GM19397 (cell line): ENCODE data around the gene HOXA4.

Experiments used
- ATAC-seq: cut with Tn5 transposase; IDR thresholded peaks from one replicate; pipeline ENCODE4 v1.9.1; 2021; ENCODE audit warnings: mild to moderate bottlenecking, moderate library complexity; ENCODE audit not compliant: unreplicated experiment

The HOXA4 gene

DNA sequence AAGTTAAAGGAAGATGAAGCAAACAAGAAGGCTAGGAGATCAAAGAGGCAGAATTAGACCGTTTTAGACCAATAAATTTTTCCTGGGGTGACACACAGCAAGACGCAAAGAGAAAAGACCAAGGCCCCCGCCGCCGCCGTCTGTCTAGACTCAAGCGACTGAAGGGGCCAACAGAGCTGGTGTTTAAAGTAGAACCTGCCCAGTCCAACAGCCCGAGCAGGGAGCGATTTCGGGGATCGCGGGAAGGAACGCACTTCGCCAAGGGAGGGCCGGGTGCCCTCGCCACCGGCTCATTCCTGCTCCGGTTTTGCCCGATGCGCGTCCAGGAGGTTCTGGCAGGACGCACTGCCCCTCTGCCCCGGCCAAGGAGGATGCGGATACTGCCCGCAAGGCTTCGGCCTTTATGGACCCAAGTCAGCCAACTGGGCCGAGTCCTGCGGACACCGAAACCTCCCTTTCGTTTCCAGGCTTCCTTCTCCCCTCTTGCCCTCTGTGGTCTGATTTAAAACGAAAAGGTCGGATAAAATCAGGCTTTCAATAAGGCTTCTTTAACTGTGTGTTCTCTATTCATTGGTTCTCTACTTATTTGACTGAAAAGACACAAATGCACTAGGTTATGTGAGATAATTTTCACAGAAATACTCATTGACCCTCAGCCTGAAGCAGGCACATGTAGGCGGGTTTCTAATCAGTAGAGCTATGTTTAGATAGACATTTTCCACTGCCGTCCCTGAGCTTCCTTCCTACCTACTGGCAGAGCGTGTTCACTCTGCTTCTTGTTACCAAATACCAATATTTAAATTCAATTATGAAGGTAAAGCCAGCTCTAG is 28.1 kb upstream of the HOXA4 start:
- no peak for ATAC-seq

DNA sequence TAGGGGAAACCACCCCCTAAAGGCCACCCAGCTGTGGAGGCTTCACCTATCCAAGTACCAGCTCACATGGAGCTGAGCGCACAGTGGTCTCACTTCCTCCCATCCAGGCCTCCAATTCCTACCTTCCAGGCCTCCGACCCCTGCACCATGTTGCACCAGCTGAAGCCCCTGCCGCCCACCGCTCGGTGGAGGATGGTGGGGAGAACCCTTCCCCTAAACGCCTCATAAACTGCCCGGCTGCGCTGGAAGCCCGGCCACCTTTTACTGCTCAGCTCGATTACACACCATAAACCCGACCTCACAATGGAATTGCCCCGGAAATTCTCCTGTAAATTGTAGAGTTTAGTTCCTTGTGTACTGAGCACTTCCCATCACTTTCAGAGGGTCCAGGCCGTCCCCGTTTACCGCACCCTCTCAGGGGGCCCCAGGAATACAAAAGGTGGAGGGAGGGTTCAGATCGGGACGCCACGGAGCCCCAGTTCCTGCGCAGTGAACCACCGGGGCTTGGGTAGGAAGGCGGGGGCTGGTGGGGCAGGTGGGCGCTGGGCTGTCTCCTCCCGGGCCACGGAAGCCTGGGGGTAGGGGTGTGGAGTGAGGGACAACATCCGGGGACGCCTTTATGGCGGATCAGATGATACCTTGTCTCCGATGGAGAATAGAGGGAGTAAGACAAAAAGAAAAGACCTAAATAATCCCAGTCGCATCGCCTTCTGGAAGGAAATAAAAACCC is 27.3 kb upstream of the HOXA4 start:
- ATAC-seq = no peak

DNA sequence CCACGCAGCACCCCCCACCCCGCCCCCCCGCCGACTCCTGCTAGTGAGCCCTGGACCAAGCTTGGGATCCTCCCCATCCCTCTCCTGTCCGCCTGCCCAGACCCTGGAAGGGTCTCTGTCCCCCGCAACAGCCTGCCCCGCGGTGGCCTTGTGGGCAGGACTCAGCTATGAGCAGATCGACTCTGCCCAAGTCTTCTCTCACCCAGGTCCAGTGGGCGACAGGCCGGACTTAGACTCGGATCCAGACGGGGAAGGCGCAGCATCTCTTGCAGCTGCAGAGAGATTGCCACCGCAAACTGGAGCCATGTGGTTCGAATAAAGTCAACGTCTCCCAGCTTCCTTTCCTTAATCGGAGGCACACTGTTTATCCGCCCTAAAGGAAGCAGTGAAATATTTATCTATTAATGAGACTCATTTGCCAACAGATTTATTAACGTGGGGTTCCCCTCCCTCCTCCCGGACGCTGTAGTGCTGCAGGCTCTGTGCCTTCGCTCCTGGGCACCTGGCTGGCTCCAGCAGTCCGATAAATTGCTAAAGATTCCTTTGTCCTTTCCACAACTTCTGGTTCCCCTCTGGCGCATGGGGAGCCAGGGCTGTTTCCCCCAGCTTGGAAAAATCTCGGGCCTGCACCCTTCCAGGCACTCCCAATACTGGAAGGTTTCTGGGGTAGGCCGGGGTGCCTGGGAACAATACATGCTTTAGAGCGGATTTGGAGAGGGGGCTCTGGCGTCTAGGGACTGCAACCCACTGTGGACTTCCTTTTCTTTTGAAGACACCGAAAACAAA is 26.6 kb upstream of the HOXA4 start:
- ATAC-seq = no peak

DNA sequence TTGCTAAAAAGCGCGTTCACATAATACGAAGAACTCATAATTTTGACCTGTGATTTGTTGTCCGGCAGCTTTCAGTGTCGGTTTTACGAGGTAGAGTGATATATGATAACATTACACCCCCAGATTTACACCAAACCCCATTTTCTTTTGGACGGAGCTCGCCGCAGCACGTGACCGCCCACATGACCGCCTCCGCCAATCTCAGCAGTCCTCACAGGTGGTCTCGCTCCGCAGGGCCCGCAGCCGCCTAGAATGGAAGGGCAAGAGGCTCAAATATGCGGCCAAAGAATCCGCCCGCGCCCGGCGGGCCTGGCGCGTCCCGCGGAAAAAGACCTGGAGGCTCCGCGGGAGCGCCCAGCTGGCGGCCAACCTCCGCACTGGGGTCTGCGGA is 25.9 kb upstream of the HOXA4 start, which contains the start of gene HOXA7:
HOXA7 (minus strand) TSS at position 168 of the 391 bp plus-strand sequence; CDS start at position 38, 130 bp downstream.
- ATAC-seq = no peak

DNA sequence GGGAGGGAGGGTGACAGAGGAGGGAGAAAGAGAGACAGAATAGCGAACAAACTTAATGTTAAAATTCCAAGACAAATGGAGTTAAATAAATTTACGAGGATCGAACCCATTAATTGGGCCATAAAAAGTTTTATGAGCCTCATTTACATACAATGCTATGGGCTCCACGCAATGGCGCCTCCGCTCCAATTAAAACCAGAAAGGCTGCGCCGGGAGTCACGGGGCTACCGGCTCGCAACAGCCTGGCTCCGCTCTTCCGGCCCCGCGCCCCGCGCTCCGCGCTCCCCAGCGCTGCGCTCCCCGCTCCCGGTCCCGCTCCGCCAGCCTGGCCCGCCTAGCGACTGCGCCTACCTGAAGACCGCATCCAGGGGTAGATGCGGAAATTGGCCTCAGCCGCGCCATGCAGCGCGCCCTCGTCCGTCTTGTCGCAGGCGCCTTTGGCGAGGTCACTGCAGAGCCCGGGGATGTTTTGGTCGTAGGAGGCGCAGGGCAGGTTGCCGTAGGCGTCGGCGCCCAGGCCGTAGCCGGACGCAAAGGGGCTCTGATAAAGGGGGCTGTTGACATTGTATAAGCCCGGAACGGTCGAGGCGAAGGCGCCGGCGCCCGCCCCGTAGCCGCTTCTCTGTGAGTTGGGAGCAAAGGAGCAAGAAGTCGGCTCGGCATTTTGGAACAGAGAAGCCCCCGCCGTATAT is 25.4 kb upstream of the HOXA4 start:
- ATAC-seq = no peak

DNA sequence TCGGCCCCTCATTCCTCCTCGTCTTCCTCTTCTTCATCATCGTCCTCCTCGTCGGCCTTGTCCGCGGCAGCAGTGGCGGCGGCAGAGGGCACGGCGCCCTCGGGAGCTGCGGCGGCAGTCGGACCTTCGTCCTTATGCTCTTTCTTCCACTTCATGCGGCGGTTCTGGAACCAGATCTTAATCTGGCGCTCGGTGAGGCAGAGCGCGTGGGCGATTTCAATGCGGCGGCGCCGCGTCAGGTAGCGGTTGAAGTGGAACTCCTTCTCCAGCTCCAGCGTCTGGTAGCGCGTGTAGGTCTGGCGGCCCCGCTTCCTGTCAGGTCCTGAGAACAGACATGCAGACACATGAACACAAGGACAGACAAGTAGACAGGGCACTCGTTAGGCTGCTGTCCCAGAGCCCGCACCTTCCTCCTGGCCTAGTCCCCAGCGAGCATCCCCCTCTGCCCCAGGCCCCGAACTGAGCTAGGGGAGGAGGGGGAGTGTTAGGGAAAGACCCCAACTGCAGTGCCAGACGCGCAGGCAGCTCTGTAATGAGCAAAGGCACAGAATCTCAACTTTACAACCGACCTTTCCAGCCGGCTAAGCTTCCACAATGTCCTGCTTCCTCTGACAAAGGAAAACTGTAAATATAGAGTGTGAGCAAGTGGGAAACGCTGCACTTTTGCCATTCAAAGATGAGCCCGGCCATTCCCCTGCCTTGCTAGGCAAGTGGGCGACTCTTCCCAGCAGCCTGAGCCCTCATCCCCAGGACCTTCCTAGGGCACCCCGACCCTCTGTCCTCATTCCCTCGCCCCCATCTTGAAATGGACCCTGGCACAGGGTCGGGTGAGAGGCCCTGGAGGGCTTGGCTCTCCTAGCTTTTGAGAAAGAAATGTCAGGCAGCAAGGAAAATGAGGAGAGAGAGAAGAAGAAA is 24.6 kb upstream of the HOXA4 start:
- ATAC-seq = no peak

DNA sequence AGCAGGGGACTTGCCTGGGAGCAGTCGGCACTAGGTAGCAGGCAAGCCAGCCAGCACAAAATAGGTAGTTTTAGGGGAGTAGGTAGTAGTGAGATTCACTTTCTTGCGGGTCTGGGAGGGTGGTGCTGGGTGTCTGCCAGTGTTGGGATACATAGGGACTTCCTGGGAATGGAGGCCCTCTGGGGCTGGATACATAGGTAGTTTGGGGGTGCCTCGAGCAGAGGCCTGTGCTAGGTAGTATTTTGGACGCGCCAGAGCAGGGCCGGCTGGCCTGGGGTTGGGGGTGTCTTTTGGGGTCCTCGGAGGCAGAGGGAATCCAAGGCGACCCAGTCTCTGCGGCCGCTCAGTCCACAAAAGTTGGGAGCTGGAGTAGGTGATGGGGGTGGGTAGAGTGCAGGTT is 23.8 kb upstream of the HOXA4 start:
- ATAC-seq = no peak

DNA sequence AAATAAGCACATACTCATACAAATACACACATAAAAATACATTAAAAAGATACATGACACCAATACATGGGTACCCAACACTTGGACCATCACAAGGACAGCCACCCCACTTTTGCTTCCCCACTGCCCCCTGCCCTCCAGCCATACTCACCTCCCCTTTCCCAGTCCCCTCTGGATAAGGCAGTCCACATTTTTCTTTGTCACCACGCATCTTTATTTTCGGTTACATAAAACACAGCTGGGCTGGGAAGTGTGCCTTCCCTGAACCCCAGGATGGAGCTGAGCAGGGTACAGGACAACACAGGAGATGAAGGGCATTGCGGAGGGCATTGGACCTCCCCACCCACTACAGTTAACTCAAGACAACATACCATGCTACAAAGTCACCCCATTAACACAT is 23.0 kb upstream of the HOXA4 start:
- no peak for ATAC-seq

DNA sequence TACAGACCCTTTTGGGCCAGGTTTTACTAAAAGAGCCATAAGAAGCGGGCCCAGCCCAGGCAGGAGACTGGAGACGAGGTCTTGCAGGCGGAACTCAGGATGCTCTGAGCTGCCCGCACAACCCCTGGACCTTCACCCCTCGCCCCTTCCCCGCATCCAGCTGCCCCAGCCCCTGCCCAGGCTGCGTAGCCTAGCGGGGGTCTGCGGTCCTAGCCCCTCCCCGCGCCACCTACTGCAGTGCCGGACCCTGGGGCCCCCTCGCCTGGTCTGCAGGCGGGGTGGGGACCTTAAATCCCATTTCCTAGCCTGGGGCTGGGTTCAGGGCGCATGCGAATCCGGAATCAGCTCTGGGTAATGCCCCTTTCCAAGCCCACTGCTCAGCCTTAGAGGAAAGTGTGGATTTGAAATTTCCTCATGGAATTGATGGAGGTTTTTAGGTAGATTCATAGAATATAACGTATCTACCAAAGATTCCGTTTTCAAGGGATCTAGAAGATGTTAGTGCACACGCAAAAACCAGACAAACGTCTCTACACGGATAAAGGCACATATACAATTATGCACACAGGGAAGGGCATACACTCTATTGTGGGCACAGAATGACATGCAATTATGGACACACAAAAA is 22.4 kb upstream of the HOXA4 start:
- ATAC-seq = no peak

DNA sequence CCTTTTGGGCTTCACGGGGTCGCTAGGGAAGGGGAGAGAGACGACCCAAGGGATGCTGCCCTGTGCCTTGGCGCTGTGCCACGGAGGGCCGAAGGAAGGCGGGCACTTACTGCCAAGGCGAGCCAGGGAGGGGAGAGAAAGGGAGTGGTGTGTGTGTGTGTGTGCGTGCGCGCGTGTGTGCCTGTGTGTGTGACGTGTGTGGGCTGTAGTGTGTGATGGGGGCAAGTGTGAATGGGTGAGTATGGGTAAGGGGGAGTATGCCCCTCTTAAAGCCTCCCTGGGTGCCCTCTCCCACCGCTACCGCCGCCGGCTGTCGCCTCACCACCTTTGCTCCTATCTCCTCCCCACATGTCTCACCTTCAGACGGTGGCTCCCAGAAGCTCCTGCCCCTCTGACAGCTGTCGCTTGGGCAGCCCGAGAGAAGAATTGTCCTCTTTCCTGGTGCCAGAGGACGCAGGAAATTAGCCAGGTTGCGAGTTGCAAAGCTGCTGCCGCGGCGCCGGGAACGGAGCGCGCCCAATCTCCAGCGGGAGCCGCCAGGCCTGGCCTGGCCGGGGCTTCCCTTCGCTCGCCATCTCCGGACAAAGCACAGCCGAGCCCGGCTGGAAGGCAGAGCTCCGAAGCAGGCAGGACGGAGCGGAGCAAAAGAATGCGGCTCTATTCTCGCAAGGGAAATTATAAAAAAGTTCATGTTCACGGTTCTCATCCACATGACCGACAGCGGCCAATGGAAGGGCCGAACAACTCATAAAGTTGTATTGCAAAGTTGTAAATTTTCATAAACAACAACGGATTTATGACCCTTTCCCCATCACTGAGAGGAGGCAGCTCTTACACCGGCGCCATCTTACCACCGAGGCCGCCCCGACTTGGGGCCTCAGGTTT is 21.6 kb upstream of the HOXA4 start, which contains the start of gene HOXA3:
HOXA3 (minus strand) TSS at position 653 of the 885 bp plus-strand sequence. CDS start 41,943 bp downstream, outside the sequence.
- no peak for ATAC-seq

DNA sequence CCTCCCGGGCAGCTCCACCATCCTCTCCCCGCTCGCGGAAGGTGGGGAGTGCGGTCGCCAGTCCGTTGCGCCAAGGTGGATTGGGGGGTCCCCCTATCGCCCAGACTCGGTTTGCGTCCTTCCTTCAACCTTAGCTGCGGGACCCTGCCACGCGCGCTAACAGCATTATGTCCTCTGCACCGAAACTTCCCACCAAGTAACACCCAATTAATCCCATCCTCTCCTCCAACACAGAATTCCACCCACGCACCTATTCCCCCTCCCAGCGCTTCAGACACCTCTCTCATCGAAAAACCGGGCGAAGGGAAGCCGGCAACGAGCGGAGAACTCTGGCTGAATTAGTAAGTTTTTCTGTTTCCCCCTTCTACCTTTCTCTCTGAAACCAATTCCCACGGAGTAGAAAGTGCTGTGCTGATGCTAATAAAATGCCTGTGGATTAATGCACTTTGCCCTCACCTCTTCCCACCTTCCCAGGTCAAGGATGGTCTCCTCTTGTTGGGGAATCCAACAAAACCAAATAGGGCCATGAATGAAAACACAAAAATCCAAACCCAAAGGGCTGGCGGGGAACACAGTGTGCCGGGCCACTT is 20.9 kb upstream of the HOXA4 start:
- ATAC-seq = no peak

DNA sequence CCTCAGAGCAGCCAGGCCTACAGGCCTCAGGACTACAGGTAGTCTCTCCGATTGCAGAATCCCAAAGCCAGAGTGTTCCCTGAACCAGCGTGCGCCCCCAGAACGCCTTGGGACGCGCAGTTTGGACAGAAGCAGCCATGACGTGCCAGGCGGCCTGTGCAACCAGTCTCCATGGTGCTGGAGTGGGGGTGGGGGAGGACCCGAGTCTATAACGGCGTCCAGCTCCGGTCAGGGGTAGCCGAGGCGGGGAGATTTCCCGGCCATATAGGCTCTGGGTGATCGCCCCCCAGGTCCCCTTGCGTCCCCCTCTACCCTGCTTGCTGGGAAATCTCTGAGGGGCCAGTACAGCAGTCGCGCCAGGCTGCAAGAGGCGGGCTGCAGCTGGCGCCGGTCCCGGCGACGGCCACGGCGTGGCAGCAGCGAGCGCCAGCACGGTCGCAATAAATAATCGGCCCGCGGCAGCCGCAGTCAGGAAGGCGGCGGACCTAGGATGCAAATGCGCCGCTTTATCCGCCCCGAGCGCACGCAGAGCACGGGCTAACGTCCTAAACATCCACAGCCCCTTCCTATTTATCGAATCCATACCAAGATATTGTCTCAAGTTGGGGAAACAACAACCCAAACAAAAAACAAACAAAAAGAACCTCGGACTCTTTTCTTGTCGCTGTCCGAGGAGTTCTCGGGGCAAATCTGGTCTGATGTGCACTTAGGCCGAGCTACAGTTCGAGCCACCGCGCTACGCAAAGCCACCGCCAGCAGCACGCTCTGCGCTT is 20.2 kb upstream of the HOXA4 start:
- ATAC-seq = peak; percentile 72

DNA sequence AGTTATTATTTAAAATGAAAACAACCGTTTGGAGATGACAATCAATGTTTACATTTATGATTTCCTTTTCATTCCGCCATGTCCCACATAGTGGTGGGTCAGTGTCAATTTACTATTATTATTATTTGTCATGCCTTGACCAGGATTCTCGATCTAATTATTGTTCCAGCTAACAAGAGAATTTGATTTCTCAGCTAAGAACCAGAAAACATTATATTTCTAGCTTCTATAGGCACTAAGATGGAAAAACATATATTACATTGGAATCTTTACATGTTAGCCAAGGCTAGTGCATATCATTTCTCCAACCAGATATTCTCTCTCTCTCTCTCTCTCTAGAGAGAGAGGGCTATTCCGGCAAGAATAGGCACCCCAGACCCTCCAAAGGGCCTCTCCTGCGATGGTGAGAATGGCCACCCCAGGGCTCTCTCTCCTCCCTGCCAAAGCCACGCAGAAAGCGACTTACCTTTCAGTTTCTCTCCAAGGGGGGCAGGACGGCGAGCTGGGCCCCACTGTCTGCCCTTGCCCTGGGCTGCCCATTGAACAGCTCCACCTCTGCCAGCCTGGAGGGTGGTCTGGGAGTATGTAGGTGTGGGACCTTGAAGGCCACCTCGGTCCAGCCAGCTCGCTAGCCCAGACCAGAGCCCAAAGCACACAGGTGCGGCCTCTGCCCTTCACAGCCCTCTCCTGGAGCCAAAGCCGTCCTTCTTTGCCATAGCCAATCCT is 19.4 kb upstream of the HOXA4 start:
- ATAC-seq = no peak

DNA sequence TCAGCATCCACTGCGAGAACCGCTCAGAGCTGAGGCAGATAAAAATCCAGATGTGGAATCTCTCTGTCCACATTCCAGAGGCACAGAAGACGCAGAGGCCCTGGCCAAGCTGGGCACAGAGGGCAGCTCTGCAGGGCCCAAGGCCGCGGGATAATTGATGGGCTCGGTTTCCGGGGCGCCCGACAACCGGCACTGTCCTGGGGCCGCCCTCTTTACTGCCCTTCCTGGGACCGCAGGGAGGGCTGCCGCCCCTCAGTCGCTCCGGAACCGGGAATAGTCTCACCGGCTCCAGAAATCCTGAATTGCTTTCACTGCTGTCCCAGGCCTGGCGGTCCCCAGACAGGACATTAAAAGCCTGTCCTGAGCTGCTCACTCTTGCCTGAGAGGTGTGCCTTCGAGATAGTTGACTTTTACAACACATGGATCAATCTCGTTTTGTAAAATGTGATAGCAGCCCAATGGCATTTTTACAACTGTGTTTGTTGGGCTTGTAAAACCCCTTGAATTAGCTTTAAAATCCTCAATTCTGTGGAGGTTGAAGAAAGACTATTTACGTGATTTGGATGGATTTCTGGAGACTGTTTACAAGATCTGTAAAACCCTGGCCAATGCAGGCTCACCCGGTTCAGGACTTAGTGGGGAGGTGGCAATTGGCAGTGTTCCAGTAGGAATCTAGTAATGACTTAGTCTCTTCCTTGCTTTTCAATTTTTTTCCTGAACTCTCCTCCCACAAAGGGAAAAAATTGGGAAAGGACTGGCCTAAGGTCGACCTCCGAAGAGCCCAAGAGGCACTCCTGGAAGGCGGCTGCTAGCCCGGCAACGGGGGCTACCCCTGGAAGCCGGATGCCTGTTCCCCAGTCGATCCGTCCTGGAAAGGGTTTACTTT is 18.4 kb upstream of the HOXA4 start:
- no peak for ATAC-seq

DNA sequence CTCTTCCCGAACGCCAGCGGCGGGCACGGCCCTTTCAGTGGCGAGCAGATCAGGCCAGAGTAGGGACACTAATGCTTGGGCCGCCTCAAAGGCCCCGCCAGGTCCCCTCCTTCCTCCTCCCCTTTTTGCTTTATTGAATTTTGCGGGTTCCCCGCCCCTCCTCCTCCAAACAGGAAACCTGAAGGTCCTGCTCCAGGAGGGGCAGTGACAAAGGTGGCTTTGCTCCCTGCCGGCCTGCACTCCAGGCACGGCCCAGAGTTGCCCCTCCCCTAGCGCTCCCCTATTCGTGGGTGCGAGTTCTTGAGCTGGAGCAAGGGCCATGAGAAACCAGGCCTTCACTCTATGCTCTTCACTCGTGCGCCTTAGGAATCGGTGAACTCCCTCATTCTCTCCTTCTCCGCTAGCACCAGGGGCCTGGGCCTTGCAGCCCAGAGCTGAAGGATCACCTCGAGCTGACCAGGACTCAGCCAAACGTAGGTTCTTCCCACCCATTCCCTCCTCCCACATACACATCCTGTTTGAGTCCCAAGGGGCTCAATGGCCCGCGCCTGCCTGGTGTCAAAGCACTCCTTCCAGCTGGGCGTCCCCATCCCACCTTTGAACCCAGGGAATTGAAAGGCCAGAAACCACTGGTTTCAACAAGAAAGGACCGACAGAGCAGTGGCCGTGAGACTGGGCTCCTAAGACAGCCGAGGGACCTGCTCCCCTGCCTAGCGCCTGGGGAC is 17.6 kb upstream of the HOXA4 start:
- ATAC-seq = no peak
